Neutrophil (primary cell): ENCODE data around the gene PROCA1.

Source experiments
- H3K27ac ChIP-seq: fragments of 200-600 bp; sonication (generic); 2 replicates; pipeline ENCODE4 v1.5.1; 2016; ENCODE audit warnings: mild to moderate bottlenecking, moderate library complexity
- H3K27me3 ChIP-seq: fragments of 200-600 bp; sonication (generic); 2 replicates; pipeline ENCODE4 v1.6.0; 2016; ENCODE audit warnings: mild to moderate bottlenecking
- H3K36me3 ChIP-seq: fragments of 200-600 bp; sonication (generic); 2 replicates; pipeline ENCODE4 v1.5.1; 2017
- H3K4me1 ChIP-seq, 2 experiments: fragments of 200-600 bp in 1 of 2; sonication (generic) in 1 of 2; 1 replicate in 1 of 2; 2 replicates in 1 of 2; pipeline versions ENCODE4 v1.5.1 to v1.6.1; 2013 to 2016; ENCODE audit warnings: low read depth in 1 of 2, low read length in 1 of 2, mild to moderate bottlenecking in 1 of 2, moderate library complexity in 1 of 2; ENCODE audit not compliant: control insufficient read depth in 1 of 2, insufficient read depth in 1 of 2
- H3K4me3 ChIP-seq, 2 experiments: fragments of 200-600 bp in 1 of 2; sonication (generic) in 1 of 2; 1 replicate in 1 of 2; 2 replicates in 1 of 2; pipeline ENCODE4 v1.5.1; 2013 to 2016; ENCODE audit warnings: low read depth in 1 of 2, low read length in 1 of 2, mild to moderate bottlenecking in 1 of 2, moderate library complexity in 1 of 2
- H3K9me3 ChIP-seq: fragments of 200-600 bp; sonication (generic); 2 replicates; pipeline ENCODE4 v1.5.1; 2016
- CTCF ChIP-seq: fragments of 200-600 bp; sonication (generic); IDR thresholded peaks from 2 replicates; pipeline ENCODE4 v1.5.1; 2016; ENCODE audit warnings: antibody characterized with exemption

Gene PROCA1

GRCh38 chr17:28712705-28713415 is 1.2 kb upstream of the PROCA1 start:
- peak overlapping the region; percentile 86 to 96 for H3K4me3 ChIP-seq
- H3K27me3 ChIP-seq: peaks cover 22% of the 10 kb centered on the region
- H3K36me3 ChIP-seq: no peaks in the 10 kb centered on the region
- H3K9me3 ChIP-seq: no peaks in the 10 kb centered on the region
- H3K4me1 ChIP-seq: peaks cover 29 to 30% of the 10 kb centered on the region in 2 experiments
- H3K27ac ChIP-seq: peak overlapping the region; percentile 80
- no peak for TF ChIP-seq CTCF

- Histone ChIP-seq H3K36me3 (no peaks in the 10 kb centered on the region), H3K27me3 (peaks cover 15% of the 10 kb centered on the region), H3K4me1 (peaks cover 22 to 25% of the 10 kb centered on the region in 2 experiments), H3K4me3 (peak overlapping the region; percentile 86 to 96), H3K27ac (peak overlapping the region; percentile 80), H3K9me3 (no peaks in the 10 kb centered on the region)
- TF ChIP-seq CTCF: no peak
Observed at GRCh38 chr17:28712032-28712704, 480 bp upstream of the PROCA1 start.

GRCh38 chr17:28710861-28711722 is 596 bp downstream of the PROCA1 start:
- peaks cover 5% of the 10 kb centered on the region for H3K27me3 ChIP-seq
- H3K27ac ChIP-seq: peak overlapping the region; percentile 80
- peaks cover 17 to 20% of the 10 kb centered on the region in 2 experiments for H3K4me1 ChIP-seq
- TF ChIP-seq CTCF: peak; percentile 39
- H3K36me3 ChIP-seq: peaks cover 4% of the 10 kb centered on the region
- peak overlapping the region; percentile 86 to 96 for H3K4me3 ChIP-seq
- H3K9me3 ChIP-seq: no peaks in the 10 kb centered on the region

GRCh38 chr17:28707339-28707720 is 4.4 kb downstream of the PROCA1 start:
- no peak for TF ChIP-seq CTCF
- Histone ChIP-seq H3K36me3 (peaks cover 40% of the 10 kb centered on the region), H3K27ac (no peak overlapping the region), H3K4me1 (peaks cover 12 to 17% of the 10 kb centered on the region in 2 experiments), H3K27me3 (no peaks in the 10 kb centered on the region), H3K9me3 (no peaks in the 10 kb centered on the region), H3K4me3 (no peak overlapping the region)

GRCh38 chr17:28706471-28707338 is 5.0 kb downstream of the PROCA1 start:
- no peak for TF ChIP-seq CTCF
- Histone ChIP-seq H3K4me3 (no peak overlapping the region), H3K9me3 (no peaks in the 10 kb centered on the region), H3K4me1 (peaks cover 7 to 11% of the 10 kb centered on the region in 2 experiments), H3K27me3 (no peaks in the 10 kb centered on the region), H3K36me3 (peaks cover 46% of the 10 kb centered on the region), H3K27ac (no peak overlapping the region)
